ENCODE results near the gene CARMIL1. TPM values are rescaled to one million over a fixed set of nuclear protein-coding genes. Genes with fewer than 3 reads are reported as not detected.

Gene CARMIL1
- total RNA-seq, 4 donors from 2014 or later, result 13.6 to 33.2 (median 22.2) TPM

DNA sequence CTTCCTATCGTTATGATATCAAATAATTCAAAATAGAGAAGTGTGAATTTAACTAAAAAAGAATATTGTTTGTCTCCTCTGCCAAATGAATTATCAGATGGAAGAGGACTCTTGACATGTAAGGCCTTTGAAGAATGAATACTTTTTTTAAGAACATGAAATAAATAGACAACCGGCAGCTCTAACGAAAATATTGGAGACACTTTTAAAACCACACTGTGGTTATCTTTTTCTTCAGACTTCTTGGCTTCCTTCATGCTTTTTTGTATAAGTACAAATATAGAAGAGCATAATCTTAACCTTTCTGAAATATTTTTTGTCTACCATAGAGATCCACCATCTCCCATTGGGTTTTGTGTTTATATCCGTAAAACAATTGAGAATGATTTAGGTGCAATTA, 257.6 kb downstream of the CARMIL1 start:
- H3K4me1 ChIP-seq, result no peaks in the 10 kb centered on the region
- peaks cover 28% of the 10 kb centered on the region for H3K36me3 ChIP-seq
- no peak for TF ChIP-seq POLR2A (IDR thresholded peaks at IDR 0.05)
- no peak for TF ChIP-seq POLR2AphosphoS5 (IDR thresholded peaks at IDR 0.05)
- TF ChIP-seq, protein P1, sequence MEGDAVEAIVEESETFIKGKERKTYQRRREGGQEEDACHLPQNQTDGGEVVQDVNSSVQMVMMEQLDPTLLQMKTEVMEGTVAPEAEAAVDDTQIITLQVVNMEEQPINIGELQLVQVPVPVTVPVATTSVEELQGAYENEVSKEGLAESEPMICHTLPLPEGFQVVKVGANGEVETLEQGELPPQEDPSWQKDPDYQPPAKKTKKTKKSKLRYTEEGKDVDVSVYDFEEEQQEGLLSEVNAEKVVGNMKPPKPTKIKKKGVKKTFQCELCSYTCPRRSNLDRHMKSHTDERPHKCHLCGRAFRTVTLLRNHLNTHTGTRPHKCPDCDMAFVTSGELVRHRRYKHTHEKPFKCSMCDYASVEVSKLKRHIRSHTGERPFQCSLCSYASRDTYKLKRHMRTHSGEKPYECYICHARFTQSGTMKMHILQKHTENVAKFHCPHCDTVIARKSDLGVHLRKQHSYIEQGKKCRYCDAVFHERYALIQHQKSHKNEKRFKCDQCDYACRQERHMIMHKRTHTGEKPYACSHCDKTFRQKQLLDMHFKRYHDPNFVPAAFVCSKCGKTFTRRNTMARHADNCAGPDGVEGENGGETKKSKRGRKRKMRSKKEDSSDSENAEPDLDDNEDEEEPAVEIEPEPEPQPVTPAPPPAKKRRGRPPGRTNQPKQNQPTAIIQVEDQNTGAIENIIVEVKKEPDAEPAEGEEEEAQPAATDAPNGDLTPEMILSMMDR (IDR thresholded peaks at IDR 0.05), result no peak
- TF ChIP-seq EP300 (IDR thresholded peaks at IDR 0.05), result no peak
- H3K27me3 ChIP-seq, result no peaks in the 10 kb centered on the region
- WGBS, result 73% methylated on average over 4 of the region's 4 CpGs
- H3K9me3 ChIP-seq, result no peaks in the 10 kb centered on the region
- no peak for DNase-seq (ENCODE audit: low spot score in 2 of 2)
- no peak overlapping the region for H3K4me3 ChIP-seq
- H3K27ac ChIP-seq, result no peak overlapping the region

DNA sequence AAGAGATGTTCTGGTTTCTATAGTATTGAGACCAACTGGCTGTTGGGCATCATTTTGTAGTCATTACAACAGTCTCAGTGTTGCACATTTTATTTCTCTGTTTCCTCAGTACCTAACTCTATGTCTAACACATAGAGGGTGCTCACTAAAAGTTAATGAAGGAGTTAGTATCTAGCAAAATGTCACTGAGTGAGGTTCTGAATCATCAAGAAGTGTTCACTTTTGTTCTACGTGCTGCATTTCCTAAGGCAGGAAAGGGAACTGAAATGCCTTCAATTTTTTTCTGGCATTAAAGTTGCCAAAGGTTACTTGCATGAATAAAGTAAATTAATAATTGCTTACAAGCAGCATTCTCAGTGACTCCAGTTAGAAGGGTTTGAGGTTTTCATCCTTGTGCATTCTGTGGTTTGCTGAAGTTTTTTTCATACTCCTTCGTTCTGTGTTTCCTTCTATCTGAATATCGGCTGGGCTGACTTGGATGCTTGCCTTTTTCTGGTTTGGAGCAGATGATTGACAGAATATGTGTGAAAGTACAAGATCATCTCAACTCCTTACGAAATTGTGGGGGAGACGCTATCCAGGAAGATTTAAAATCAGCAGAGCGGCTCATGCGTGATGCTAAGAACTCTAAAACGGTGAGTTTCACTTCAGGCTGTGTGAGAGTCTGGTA, 258.3 kb downstream of the CARMIL1 start:
- DNase-seq (ENCODE audit: low spot score in 2 of 2), result no peak
- TF ChIP-seq EP300 (IDR thresholded peaks at IDR 0.05), result no peak
- TF ChIP-seq, protein P1 (IDR thresholded peaks at IDR 0.05), result no peak
- no peak for TF ChIP-seq POLR2A (IDR thresholded peaks at IDR 0.05)
- WGBS, result 77% methylated on average over 8 of the region's 8 CpGs
- Histone ChIP-seq H3K4me3 (no peak overlapping the region), H3K9me3 (no peaks in the 10 kb centered on the region), H3K4me1 (no peaks in the 10 kb centered on the region), H3K27me3 (no peaks in the 10 kb centered on the region), H3K36me3 (peaks cover 22% of the 10 kb centered on the region), H3K27ac (no peak overlapping the region)

DNA sequence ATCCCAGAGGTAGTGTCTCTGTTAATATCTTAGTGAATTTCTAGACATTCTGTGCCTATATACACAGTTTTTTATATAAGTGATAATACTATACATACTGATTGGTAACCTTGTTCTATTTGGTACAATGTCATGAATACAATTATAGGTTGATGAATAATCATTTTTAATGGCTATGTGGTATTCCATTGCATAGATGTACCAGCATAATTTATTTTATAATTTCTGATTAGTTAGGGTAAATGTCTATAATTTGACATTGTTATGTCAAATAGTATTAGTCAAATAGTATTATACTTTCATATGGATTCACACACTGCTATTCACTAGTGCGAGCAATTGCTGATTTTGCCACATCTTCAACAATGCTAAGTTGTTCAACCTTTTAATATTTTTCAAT, 262.1 kb downstream of the CARMIL1 start:
- peaks cover 18% of the 10 kb centered on the region for H3K36me3 ChIP-seq
- no peak overlapping the region for H3K27ac ChIP-seq
- TF ChIP-seq EP300 (IDR thresholded peaks at IDR 0.05) (no peak), POLR2AphosphoS5 (IDR thresholded peaks at IDR 0.05) (no peak), POLR2A (IDR thresholded peaks at IDR 0.05) (no peak)
- TF ChIP-seq, protein P1 (IDR thresholded peaks at IDR 0.05), result no peak
- no peak overlapping the region for H3K4me3 ChIP-seq
- no peaks in the 10 kb centered on the region for H3K4me1 ChIP-seq
- WGBS, result 95% methylated on average over 1 of the region's 1 CpG
- no peaks in the 10 kb centered on the region for H3K9me3 ChIP-seq
- no peak for DNase-seq (ENCODE audit: low spot score in 2 of 2)
- no peaks in the 10 kb centered on the region for H3K27me3 ChIP-seq

DNA sequence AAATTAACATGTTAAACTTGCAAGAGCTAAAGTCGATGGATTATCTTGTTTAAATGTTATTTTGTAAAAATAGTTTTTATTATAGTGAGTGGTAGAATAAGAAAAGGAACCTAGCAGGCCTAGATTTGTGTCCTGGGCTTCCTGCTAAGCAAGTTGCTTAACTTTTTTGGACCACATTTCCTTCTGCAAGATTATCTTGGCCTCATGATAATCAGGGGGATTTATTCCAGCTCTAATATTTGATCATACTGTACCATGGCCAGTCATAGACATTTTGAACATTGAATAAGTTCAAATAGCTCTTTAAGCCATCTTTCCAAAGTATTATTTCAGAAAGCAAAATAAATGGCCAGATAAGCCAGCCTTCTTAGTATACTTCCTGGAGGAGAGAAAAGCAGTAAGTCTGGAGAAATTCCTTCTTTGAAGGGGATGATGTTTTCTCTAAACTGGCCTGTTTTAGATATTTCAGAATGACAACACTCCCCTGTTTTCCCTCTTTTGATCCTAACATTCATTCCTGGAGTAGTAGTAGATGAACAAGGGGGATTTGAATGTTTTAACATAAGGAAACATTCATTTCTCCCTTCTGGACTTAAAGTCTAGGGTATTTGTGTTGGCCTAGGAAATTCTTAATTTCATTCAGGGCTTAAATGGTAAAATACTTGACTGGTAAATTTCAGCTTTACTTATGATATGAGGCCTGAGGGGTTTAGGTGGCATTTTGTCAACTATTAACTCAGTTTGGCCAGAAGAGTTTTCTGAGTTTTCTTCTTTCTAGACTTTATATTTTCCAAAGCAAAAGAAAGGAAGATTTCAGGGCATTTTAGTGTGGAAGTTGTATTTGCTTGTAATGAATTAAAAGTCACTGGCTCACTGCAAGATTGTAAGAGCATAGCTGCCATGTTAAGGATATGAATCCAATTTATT, 264.1 kb downstream of the CARMIL1 start:
- no peak for DNase-seq (ENCODE audit: low spot score in 2 of 2)
- no peaks in the 10 kb centered on the region for H3K27me3 ChIP-seq
- no peaks in the 10 kb centered on the region for H3K9me3 ChIP-seq
- H3K4me3 ChIP-seq, result no peak overlapping the region
- 51% methylated on average over 1 of the region's 1 CpG for WGBS
- H3K36me3 ChIP-seq, result peaks cover 18% of the 10 kb centered on the region
- no peak overlapping the region for H3K27ac ChIP-seq
- TF ChIP-seq POLR2AphosphoS5 (IDR thresholded peaks at IDR 0.05), result no peak
- no peaks in the 10 kb centered on the region for H3K4me1 ChIP-seq

DNA sequence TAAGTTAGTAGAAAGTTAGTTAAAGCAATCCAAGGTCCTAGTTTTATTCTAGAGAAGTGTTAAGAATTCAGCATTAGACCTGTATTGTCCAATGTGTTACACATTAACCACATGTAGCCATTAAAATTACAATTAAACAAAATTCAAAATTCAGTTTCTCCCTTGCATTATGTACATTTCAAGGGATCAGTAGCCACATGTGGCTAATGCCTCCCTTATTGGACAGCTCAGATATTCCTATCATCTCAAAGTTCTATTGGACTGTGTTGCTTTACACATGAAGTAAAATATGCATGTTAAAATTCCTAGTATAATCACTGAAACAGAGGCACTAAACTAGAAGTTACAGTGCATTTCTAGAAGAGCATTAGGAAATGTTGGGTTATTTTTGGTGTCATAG, 265.7 kb downstream of the CARMIL1 start:
- Histone ChIP-seq H3K4me3 (no peak overlapping the region), H3K27me3 (no peaks in the 10 kb centered on the region), H3K36me3 (peaks cover 9% of the 10 kb centered on the region), H3K9me3 (no peaks in the 10 kb centered on the region), H3K27ac (no peak overlapping the region), H3K4me1 (no peaks in the 10 kb centered on the region)
- DNase-seq (ENCODE audit: low spot score in 2 of 2), result no peak
- TF ChIP-seq, protein P1 (IDR thresholded peaks at IDR 0.05), result no peak
- TF ChIP-seq POLR2AphosphoS5 (IDR thresholded peaks at IDR 0.05), result no peak
- no peak for TF ChIP-seq POLR2A (IDR thresholded peaks at IDR 0.05)
- no peak for TF ChIP-seq EP300 (IDR thresholded peaks at IDR 0.05)

Measured in suprapubic skin (tissue), 4 donors.